GM12878 (cell line): ENCODE measurements around the gene LRRC75B. TPM values are rescaled to one million over a fixed set of nuclear protein-coding genes. Genes with fewer than 3 reads are reported as not detected.
A peak's percentile ranks its signal among the peaks of the same experiment; 100 is the strongest.

Source experiments
- BHLHE40 ChIP-seq, 2 experiments: fragments of 450-650 bp in 1 of 2; IDR thresholded peaks; 2 replicates each; pipeline ENCODE4 v1.6.1; 2011 to 2017; ENCODE audit warnings: low read depth in 2 of 2, borderline replicate concordance in 1 of 2, improper control_type of control experiment in 1 of 2, low read length in 1 of 2, mild to moderate bottlenecking in 1 of 2
- CREM ChIP-seq: IDR thresholded peaks from 2 replicates; pipeline ENCODE4 v1.6.1; 2014; ENCODE audit warnings: antibody characterized with exemption, low read depth
- CTCF ChIP-seq, 3 experiments: IDR thresholded peaks in 2 of 3; conservative IDR thresholded peaks in 1 of 3; 2 replicates each; pipeline ENCODE4 v1.5.1; 2011; ENCODE audit warnings: low read depth in 3 of 3, low read length in 3 of 3, mild to moderate bottlenecking in 3 of 3, control low read depth in 2 of 3, moderate library complexity in 2 of 3, inconsistent platforms in 1 of 3, mixed read lengths in 1 of 3; ENCODE audit not compliant: control insufficient read depth in 2 of 3, insufficient read depth in 1 of 3; ENCODE audit errors: extremely low read depth in 1 of 3
- DPF2 ChIP-seq: fragments of 450-650 bp; IDR thresholded peaks from 2 replicates; pipeline ENCODE4 v1.6.1; 2017; ENCODE audit warnings: mild to moderate bottlenecking
- E4F1 ChIP-seq: fragments of 450-650 bp; IDR thresholded peaks from 2 replicates; pipeline ENCODE4 v1.6.1; 2018; ENCODE audit warnings: borderline replicate concordance, mild to moderate bottlenecking; ENCODE audit not compliant: partially characterized antibody
- FOXM1 ChIP-seq: IDR thresholded peaks from 2 replicates; pipeline ENCODE4 v1.6.1; 2012; ENCODE audit warnings: low read depth, mild to moderate bottlenecking, inconsistent platforms, low read length, moderate library complexity
- GABPA ChIP-seq: IDR thresholded peaks from 2 replicates; pipeline ENCODE4 v1.6.1; 2014; ENCODE audit warnings: antibody characterized with exemption, low read depth, mild to moderate bottlenecking, inconsistent platforms
- GATAD2B ChIP-seq: fragments of 450-650 bp; conservative IDR thresholded peaks from 2 replicates; pipeline ENCODE4 v1.6.1; 2017; ENCODE audit warnings: low read depth, mild to moderate bottlenecking, moderate library complexity
- KAT2A ChIP-seq: conservative IDR thresholded peaks from 2 replicates; pipeline ENCODE4 v1.6.1; 2011; ENCODE audit warnings: low read depth, low read length; ENCODE audit not compliant: control insufficient read depth
- KDM1A ChIP-seq: fragments of 200-600 bp; sonication (generic); IDR thresholded peaks from 2 replicates; pipeline ENCODE4 v1.6.1; 2016; ENCODE audit warnings: borderline replicate concordance
- MYB ChIP-seq: fragments of 150-350 bp; IDR thresholded peaks from 2 replicates; pipeline ENCODE4 v1.6.1; 2014; ENCODE audit warnings: mild to moderate bottlenecking, low read depth, low read length, borderline replicate concordance
- NBN ChIP-seq: fragments of 450-650 bp; IDR thresholded peaks from 2 replicates; pipeline ENCODE4 v1.6.1; 2016
- NRF1 ChIP-seq: conservative IDR thresholded peaks from 2 replicates; pipeline ENCODE4 v1.6.1; 2011; ENCODE audit warnings: mild to moderate bottlenecking, low read depth, low read length, improper control_type of control experiment
- POU2F2 ChIP-seq: IDR thresholded peaks from 3 replicates; pipeline ENCODE4 v1.6.1; 2011; ENCODE audit warnings: low read depth, mild to moderate bottlenecking, low read length, borderline replicate concordance
- REST ChIP-seq: IDR thresholded peaks from 2 replicates; pipeline ENCODE4 v1.6.1; 2012; ENCODE audit warnings: mild to moderate bottlenecking, low read depth, low read length
- SIN3A ChIP-seq: IDR thresholded peaks from 2 replicates; pipeline ENCODE4 v1.6.1; 2012; ENCODE audit warnings: low read depth, low read length, improper control_type of control experiment
- SREBF2 ChIP-seq: IDR thresholded peaks from 2 replicates; pipeline ENCODE4 v1.6.1; 2012; ENCODE audit warnings: mild to moderate bottlenecking, low read length
- TCF12 ChIP-seq: IDR thresholded peaks from 2 replicates; pipeline ENCODE4 v1.6.1; 2011; ENCODE audit warnings: low read depth, mild to moderate bottlenecking, low read length
- WRNIP1 ChIP-seq: IDR thresholded peaks from 2 replicates; pipeline ENCODE4 v1.6.1; 2011; ENCODE audit warnings: low read depth, low read length, improper control_type of control experiment, borderline replicate concordance
- polyA plus RNA-seq, 11 experiments: library from polyadenylated mRNA; depleted of rRNA in 4 of 11; unstranded in 6 of 11; stranded (reverse) in 5 of 11; fragments of >200 nt; fragmentation: Nextera tagmentation in 4 of 11; fragmentation: Illumina TruSeq in 1 of 11; extraction: Ambion mirVana in 4 of 11; extraction: Trizol in 1 of 11; gene quantifications; 1 replicate in 1 of 11; 2 replicates in 10 of 11; pipeline versions ENCODE4 v1.2.1 to v1.2.3, GENCODE V29; 2011 to 2016; ENCODE audit warnings: inconsistent platforms in 2 of 11, missing spikeins in 2 of 11, low read depth in 1 of 11
- total RNA-seq, 4 experiments: library from RNA; depleted of rRNA in 3 of 4; stranded (reverse); fragments of >200 nt in 3 of 4; fragmentation: Illumina TruSeq in 1 of 4; extraction: Trizol in 1 of 4; gene quantifications; 2 replicates each; pipeline versions ENCODE4 v1.2.1 to v1.2.3, GENCODE V29; 2013 to 2021
- TF ChIP-seq, protein P1 (sequence below): IDR thresholded peaks from 2 replicates; pipeline ENCODE4 v1.6.1; 2011; ENCODE audit warnings: mild to moderate bottlenecking, low read depth, low read length, moderate library complexity; ENCODE audit not compliant: insufficient replicate concordance

Gene LRRC75B
- total and polyA plus RNA-seq, 10 of the 15 experiments (the other 5 are each of a cell fraction or from before 2014, with no cell fraction given): 0.09 to 0.98 (median 0.11) TPM; not detected in 3

GRCh38 chr22:24555165-24556039 is 37.5 kb downstream of the LRRC75B start, which contains the start of gene SNRPD3 (continued):
- TF ChIP-seq KAT2A (no peak), NRF1 (peak; percentile 42), GABPA (peak; percentile 97), CREM (peak; percentile 80), WRNIP1 (no peak), DPF2 (peak; percentile 84), FOXM1 (no peak), CTCF (IDR thresholded peaks at IDR 0.05 in 2 of 3, conservative IDR thresholded peaks at IDR 0.05 in 1 of 3; ENCODE audit: control insufficient read depth in 2 of 3, extremely low read depth in 1 of 3, insufficient read depth in 1 of 3, low read depth in 3 of 3, low read length in 3 of 3) (no peak), SIN3A (peak; percentile 94), NBN (peak; percentile 95), KDM1A (no peak), MYB (no peak), POU2F2 (no peak; the same call in 2 of the 3 replicates), REST (peak; percentile 21; the same call in 1 of the 2 replicates), SREBF2 (no peak), BHLHE40 (IDR thresholded peaks at IDR 0.05; ENCODE audit: borderline replicate concordance in 1 of 2, low read depth in 2 of 2, low read length in 1 of 2) (peak; percentile 43 to 51; a peak in 3 of 4 replicates), TCF12 (no peak), GATAD2B (peak; percentile 93), E4F1 (peak; percentile 63)
- TF ChIP-seq, protein P1, sequence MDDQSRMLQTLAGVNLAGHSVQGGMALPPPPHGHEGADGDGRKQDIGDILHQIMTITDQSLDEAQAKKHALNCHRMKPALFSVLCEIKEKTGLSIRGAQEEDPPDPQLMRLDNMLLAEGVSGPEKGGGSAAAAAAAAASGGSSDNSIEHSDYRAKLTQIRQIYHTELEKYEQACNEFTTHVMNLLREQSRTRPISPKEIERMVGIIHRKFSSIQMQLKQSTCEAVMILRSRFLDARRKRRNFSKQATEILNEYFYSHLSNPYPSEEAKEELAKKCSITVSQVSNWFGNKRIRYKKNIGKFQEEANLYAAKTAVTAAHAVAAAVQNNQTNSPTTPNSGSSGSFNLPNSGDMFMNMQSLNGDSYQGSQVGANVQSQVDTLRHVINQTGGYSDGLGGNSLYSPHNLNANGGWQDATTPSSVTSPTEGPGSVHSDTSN: peak; percentile 88
